NT2/D1 (cell line): ENCODE measurements around the gene SYTL4.

Source experiments
- DNase-seq: peaks from one replicate; pipeline ENCODE4 v3.0.0-alpha.2; 2011; ENCODE audit warnings: low read depth, low spot score
- H3K27me3 ChIP-seq: 2 replicates; pipeline ENCODE4 v1.6.0; 2011; ENCODE audit warnings: mild to moderate bottlenecking; ENCODE audit not compliant: insufficient read length, insufficient read depth
- H3K36me3 ChIP-seq: 2 replicates; pipeline ENCODE4 v1.6.1; 2011; ENCODE audit warnings: mild to moderate bottlenecking, low read length, mixed read lengths; ENCODE audit not compliant: insufficient read depth, insufficient read length
- H3K4me1 ChIP-seq: 2 replicates; pipeline ENCODE4 v1.5.1; 2011; ENCODE audit not compliant: insufficient read depth, insufficient read length
- H3K4me3 ChIP-seq: 2 replicates; pipeline ENCODE4 v1.5.1; 2011; ENCODE audit warnings: low read depth; ENCODE audit not compliant: insufficient read length
- H3K9ac ChIP-seq: 2 replicates; pipeline ENCODE4 v1.6.0; 2011; ENCODE audit warnings: low read depth; ENCODE audit not compliant: insufficient read length
- H3K9me3 ChIP-seq: 2 replicates; pipeline ENCODE4 v1.5.1; 2011; ENCODE audit warnings: mild to moderate bottlenecking, low read length; ENCODE audit not compliant: insufficient read depth
- SUZ12 ChIP-seq: IDR thresholded peaks from 2 replicates; pipeline ENCODE4 v1.6.1; 2011; ENCODE audit not compliant: insufficient read length, insufficient read depth; ENCODE audit errors: extremely low read depth
- YY1 ChIP-seq: IDR thresholded peaks from 2 replicates; pipeline ENCODE4 v1.6.1; 2011; ENCODE audit not compliant: insufficient read length, insufficient read depth
- ZNF274 ChIP-seq: IDR thresholded peaks from 2 replicates; pipeline ENCODE4 v1.6.1; 2011; ENCODE audit warnings: mild to moderate bottlenecking, low read depth, low read length

The SYTL4 gene

DNA sequence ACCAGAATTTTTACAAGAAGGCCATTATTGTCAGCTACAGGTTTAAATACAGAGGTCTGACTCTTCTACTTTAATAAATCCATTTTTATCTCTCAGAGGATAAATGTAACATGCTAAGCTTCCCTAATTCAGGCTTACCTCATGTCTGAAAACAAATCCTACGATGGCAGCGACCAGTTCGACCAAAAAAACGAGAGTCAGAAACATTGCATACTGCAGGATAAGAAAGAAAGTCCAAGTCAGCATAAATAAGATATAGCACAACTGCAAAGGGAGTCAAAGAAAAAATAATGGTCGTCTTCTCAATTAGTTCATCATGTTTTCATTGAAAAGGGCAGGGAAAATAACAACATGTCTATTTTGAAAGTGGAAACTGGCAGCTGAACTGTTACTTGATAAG lies 96.9 kb downstream of the SYTL4 start:
- TF ChIP-seq SUZ12 (no peak), ZNF274 (no peak), YY1 (no peak)
- Histone ChIP-seq H3K9me3 (no peaks in the 10 kb centered on the region), H3K36me3 (peaks cover 43% of the 10 kb centered on the region), H3K4me1 (no peaks in the 10 kb centered on the region), H3K27me3 (no peaks in the 10 kb centered on the region), H3K4me3 (no peak overlapping the region), H3K9ac (peak overlapping the region; percentile 5)
- DNase-seq = no peak

DNA sequence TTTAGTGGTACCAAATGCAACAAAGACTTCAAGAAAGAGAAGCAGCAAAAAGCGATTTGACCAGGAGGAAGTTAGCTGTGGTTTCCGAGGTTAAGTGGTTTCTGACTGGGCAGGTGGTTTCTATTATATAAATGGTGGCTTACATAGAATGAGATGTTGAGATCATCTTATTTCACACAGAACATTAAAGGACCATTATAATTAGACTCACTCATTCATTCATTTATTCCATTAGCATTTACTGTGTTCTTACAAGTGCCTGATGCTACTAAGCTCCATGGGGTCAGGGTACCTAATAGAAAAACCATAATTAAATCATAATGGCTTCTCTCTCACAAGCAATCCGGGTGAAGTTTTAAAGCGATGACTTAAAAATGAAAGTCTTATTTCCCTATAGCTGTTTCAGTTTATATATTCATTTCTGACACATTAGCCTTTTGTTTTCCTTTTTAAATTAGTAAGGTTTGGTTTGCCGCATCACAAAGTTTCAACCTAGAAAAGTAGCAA lies 105.9 kb downstream of the SYTL4 start:
- Histone ChIP-seq H3K4me1 (peaks cover 3% of the 10 kb centered on the region), H3K36me3 (peaks cover 19% of the 10 kb centered on the region), H3K27me3 (no peaks in the 10 kb centered on the region), H3K9ac (no peak overlapping the region), H3K9me3 (no peaks in the 10 kb centered on the region), H3K4me3 (no peak overlapping the region)
- TF ChIP-seq YY1 = no peak
- DNase-seq = no peak
